ENCODE data around the gene LYSMD1.

Gene LYSMD1

DNA sequence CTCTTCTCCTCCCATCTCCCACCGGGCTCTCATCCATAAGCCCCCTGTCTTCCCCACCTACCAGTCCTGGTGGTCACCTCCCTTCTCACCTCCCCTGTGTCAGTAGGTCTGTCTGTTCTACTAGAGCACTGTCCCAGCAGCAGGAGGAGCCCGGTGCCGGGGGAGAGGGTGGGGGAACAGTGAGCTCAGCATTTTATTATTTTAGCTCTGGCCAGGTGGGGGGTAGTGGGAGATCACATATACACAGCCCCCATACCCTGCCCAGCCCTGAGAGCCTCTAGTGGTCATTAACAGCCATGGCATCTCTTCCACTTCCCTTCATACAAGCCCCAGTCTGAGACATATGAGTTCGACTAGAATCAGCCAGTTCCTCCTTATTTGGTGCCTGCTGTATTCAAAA is 10.2 kb upstream of the LYSMD1 start, which contains the start of gene TMOD4:
Gene TMOD4 (minus strand): TSS at position 119 of the 400 bp plus-strand sequence. CDS start 1,106 bp downstream, outside the sequence.
- no peak for DNase-seq (ENCODE audit: low read depth, low spot score)

DNA sequence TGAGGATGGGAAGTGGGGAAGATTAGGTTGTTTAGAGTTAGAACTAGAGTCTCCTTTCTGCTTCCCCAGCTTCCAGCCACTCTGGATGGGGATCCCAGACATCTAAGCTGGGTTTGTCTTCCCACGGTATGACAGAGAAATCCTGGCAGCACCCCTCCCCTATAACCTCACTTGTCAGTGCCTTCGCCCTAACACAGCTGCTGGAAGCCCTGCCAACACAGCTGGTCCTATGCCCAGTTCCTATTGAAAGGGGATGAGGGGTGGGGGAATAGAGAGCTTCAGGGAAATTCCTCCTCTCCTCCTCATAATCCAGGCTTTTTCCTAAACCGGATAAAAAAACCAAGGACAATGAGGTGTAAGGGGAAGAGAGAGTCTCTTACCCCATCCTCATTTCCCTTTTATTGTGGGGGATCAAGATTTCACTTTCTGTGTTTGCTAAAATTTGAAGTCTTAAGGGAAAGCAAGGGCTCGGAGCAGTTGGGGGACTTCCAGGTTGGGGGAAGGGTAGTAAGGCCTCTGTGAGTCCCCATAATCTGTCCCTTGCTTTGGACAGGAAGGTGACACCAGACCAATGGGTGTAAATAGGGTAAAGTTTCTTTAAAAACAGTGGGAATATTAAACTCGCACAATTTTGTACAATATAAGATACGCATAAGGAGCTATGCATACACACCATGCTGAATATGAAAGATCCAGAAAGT is 9.5 kb upstream of the LYSMD1 start:
- DNase-seq (ENCODE audit: low read depth, low spot score): no peak

DNA sequence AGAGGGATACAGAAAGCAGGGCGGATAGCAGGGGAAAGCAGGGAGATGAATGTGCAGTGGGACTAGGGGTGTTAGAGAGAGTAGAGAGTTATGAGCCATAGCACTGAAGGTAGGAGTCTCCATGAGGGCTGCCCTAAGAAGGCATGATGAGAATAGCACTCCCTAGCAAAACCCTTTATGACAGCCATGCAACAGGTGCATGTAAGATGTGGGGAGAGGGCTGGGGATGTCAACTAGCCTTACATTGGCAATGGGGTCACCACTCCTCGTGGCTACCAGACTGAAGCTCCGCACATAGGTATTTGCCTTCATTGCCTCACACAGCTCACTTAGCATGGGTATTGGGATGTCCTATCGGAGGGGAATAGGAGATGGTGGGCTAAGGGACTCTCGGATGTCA is 5.5 kb upstream of the LYSMD1 start:
- DNase-seq (ENCODE audit: low read depth, low spot score): no peak

DNA sequence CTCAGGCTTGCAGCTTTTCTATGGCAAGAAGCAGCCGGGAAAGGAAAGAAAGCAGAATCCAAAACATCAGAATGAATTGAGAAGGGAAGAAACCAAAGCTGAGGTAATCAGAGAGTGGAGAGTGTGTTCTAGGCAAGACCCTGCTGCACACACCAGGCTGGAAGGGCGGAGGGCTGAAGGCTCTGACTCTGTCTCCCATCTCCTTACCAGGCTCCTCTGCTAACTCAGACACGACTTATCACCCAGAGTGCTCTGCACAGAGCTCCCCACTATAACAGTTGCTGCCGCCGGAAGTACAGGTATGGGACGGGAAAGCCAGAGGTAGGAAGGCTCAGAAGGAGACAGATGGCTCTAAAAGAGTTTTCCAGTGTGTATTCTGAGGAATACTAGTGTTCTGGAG is 1.4 kb upstream of the LYSMD1 start:
- no peak for DNase-seq (ENCODE audit: low read depth, low spot score)

DNA sequence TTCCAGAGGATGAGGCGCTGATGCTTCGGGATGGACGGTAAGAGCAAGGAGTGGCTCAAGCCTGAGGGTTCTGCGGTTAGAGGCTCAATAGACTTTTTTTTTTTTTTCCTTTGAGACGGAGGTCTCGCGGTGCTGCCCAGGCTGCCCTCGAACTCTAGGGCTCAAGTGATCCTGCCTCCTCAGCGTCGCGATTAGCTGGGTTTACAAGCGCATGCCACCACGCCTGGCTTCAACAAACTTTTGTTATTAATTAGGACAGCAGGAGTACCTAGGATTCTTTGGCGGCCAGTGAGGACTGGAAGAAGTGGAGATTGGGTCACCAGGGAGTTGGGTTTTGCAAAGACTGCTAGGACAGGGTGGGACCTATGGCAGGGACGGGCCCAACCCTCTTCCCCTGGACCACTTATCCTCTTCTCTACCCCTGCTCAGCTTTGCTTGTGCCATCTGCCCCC is 829 bp upstream of the LYSMD1 start:
- no peak for DNase-seq (ENCODE audit: low read depth, low spot score)

DNA sequence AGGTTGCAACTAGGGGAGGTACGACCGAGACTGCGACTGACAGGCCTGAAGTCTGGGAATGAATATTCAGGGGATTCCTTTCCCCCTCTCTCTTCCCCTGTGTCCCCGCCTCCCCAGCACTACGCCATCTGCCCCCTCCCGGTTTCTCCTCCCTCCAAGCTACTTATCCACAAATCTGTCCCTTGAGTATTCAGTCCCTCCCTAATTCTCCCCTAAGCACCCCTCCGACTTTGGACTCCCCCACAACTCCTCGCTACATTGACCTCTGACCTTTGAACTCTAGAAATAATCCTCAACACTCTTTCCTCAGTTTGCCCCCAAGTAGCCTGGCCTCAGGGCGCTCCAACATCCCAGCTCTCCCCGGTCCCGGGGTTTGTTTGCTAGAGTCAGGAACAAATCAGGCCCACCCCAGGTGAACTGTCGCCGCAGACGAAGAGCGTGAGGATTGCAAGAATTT is 393 bp downstream of the LYSMD1 start:
- peak; percentile 18 for DNase-seq (ENCODE audit: low read depth, low spot score)

DNA sequence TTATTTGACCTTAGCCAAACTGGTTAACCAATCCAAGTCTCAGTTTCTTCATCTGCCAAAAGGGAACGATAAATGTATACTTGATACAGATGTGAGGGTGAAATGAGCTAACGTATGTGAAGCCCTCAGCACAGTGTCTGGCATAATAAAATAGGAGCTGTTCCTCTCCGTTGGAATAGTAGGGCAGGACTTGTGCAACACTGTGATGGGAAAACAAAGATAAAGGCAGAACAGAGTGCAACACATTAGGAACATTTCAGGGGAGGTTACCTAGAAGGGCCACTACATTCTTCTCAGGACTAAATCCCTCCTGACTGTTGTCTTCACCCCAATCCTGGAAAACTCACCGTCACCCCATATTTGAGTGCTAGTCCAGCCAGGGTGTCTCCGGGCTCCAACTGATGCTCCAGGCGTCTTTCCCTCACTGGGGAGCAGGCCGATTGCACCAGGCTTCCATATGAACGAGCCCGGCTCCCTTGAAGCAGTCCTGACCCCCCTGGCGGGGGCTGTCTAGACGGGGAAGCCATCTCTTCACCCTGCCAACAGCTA is 896 bp downstream of the LYSMD1 start:
- no peak for DNase-seq (ENCODE audit: low read depth, low spot score)

DNA sequence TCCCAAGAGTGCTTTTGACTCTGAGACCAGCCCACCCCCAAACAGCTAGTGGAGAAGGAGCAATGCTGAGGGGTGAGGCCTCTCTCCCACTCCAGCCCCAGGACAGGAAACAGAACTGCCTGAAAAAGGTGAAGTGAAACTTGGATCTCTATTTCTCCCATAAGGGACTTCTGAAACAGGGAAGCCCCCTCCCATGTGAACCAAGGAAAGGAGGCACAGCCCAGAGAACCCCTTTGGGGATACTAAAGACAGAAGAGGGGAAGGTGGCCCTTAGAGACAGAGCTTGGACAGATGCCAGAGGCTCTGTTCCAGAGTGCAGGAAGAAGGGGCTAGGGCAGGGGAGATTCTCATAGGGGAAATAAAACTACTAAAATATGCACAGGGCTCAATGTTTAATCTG is 6.3 kb downstream of the LYSMD1 start:
- DNase-seq (ENCODE audit: low read depth, low spot score): no peak

DNA sequence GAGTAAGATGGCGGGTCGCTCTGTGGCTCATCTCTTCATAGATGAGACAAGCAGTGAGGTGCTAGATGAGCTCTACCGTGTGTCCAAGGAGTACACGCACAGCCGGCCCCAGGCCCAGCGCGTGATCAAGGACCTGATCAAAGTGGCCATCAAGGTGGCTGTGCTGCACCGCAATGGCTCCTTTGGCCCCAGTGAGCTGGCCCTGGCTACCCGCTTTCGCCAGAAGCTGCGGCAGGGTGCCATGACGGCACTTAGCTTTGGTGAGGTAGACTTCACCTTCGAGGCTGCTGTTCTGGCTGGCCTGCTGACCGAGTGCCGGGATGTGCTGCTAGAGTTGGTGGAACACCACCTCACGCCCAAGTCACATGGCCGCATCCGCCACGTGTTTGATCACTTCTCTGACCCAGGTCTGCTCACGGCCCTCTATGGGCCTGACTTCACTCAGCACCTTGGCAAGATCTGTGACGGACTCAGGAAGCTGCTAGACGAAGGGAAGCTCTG is 6.9 kb downstream of the LYSMD1 start:
- DNase-seq (ENCODE audit: low read depth, low spot score): no peak

DNA sequence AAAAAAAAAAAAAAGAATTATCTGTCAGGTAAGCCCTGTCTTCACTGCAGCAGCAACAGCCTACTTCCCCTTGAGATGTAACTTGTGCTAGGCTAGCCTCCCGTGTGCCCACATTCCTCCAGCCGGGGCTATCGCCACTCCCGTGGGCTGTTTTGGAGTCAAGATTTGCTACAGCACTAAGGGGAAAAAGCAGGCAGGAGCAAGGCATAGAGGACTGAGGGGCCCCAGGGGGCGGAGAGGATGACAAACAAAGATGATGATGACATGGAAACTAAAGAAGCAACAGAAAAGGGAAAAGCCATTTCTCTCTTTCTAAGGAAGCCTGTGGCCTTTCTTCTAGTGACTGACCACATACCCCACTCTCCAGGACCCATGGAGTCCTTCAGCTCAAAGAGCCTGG is 7.4 kb downstream of the LYSMD1 start:
- no peak for DNase-seq (ENCODE audit: low read depth, low spot score)

DNA sequence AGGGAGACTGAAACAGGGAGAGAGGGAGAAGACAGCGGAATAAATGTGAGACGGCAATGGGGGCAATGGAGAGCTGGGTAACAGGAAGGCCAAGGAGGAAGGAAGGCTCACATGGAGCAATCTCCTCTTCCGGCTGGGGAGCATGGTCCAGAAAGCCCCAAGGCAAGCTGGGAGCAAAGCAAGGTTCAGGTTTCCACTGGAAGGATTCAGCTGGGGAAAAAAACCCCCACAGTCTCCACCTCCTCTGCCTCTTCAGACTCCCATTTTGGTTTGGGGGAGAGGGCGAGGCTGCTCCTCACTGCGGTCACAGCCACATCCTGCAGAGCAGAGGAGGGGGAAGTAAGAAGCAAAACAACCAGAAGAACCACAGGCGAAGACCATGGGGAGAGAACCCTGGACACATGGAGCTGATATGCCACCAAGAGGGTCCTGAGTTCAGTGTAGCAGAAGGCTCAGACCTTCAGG is 8.6 kb downstream of the LYSMD1 start:
- DNase-seq (ENCODE audit: low read depth, low spot score): no peak

DNA sequence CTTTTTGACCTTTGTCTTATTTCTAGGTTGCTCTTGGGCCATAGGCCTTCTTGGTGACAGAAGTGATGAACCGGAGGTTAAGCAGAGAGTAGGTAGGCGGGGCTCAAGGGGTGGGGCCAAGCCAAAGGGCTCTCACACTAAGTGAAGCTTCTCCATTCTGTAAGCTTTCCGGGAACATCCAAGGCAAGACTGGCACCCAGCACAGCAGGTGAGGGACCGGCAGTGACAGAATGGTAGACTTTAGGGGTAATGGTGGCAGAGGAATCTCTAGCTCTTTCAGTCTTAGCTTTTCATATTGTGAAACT is 9.2 kb downstream of the LYSMD1 start, which contains the start of gene TNFAIP8L2:
Gene TNFAIP8L2 (plus strand): TSS at position 135 of the 305 bp plus-strand sequence. CDS start 2,049 bp downstream, outside the sequence.
- DNase-seq (ENCODE audit: low read depth, low spot score): no peak

DNA sequence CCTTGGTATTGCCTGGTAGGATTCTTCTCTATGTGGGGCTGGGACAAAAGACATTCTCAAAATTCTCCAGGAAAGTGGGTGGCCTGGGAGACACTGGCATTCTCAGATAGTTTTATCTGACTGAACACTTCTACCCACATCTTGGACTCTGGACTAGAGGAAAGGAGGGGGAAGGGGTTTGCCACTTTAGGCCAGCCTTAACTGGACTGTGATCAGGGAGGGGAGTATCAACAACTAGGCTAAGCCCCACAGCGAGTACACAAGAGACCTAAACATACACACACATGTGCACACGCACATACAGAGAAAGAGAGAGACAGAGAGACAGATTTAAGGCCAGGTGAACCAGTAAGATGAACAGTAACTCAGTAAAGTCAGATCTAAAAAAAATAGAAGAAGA is 18.0 kb downstream of the LYSMD1 start:
- DNase-seq (ENCODE audit: low read depth, low spot score): no peak

DNA sequence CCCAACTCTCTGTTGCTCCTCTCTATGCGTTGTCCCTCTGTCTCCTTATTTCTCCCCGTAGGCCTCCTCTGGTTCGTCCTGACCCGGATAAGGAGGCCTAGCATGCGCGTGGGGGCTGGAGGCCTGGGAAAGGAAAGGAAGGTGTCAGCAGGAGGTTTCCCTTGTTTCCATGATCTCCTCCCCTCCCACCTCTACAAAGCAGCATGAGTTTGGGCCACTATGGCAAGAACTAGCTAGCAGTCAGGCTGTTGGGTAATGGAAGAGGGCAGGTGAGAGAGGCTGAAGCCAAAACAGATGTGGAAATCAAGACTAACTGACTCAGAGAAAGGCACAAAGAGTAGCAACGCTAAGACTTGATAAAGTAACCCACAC is 18.6 kb downstream of the LYSMD1 start:
- DNase-seq (ENCODE audit: low read depth, low spot score): no peak

DNA sequence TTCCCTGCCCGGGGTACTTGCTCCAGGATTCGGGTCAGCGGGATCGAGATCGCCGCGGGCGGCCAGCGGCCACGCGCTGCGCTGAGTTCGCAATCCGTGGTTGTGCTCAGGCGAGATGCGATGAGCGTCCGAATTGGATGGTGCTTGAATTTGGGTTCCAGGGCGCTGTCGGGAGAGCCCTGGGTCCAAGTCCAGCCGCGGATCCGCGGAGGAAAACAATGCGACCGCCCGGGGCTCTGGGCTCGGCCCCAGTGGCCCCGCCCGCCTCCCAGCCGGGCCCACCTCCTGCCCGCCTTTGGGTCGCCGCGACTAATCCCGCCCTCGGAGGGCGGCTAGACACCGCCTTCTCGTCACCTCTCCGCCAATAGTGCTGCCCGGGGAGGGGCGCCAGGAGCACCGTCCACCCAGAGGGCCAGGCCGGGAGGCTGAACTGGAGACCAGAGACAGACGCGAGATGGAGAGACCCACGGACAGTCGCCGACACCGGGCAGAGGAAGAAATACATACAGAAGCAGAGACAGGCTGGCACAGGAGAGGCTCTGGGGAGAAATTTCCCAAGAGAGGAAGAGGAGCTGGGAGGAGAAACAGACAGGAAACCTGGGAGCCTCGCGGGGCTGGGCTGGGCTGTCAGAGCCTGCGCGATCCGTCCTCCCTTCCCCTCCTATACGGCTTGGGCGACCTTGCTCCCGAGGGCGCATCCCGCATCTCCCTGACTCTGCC is 19.1 kb downstream of the LYSMD1 start, which contains the start of gene SEMA6C:
Gene SEMA6C (minus strand): TSS at position 220 of the 720 bp plus-strand sequence. CDS start 4,010 bp downstream, outside the sequence.
- DNase-seq (ENCODE audit: low read depth, low spot score): peak; percentile 75

DNA sequence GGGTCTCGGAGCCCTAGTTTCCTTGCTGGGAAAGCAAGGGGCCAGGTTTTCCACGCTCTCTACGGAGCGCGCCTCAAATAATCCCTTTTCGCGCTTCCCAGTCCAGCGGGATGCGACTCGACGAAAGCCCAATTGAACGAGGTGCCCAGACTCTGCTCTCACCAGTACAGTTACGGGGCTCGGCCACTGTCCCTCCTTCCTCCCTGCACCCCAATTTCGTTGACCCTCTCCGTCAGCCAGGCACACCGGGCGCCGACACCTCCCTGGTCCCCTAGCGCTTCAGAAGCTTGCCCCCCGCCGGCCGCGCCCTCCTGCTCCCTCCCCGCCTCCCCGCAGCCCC is 19.7 kb downstream of the LYSMD1 start:
- no peak for DNase-seq (ENCODE audit: low read depth, low spot score)

DNA sequence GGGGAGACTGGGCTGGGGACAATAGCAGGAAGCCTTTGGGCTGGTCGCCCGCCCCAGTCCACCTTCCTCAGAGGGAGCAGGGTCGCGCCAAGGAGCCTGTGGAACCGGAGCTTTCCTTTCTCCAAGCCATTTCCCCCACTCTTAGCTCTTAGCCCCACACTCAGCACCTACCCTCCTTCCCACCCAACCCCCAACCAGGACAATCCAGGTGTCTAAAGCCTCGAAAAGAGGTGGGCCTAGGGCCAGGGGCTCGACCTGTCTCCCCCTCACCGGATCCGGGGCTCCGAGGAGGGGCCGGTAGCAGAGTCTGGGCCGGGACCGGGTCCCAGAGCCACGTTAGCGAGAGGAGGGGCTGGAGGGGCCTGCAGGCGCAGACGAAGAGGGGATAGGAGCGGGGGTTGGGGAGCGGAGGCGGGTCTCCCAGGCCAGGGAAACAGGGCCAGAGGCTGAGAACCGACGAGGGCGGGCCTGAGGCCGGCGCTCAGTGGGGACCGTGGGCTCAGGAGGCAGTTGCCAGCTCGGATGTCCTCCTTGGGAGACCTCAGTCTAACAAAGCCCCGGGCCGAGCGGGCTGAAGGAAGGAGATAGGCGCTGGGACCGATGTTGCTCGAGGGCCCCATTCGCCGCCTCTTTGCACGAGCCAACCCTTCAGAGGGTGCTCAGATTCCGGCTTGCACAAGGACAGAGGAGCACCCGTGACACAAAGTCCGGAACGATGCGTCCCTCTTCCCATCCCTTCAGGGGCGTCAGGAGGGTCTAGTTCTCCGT is 20.2 kb downstream of the LYSMD1 start:
- no peak for DNase-seq (ENCODE audit: low read depth, low spot score)

DNA sequence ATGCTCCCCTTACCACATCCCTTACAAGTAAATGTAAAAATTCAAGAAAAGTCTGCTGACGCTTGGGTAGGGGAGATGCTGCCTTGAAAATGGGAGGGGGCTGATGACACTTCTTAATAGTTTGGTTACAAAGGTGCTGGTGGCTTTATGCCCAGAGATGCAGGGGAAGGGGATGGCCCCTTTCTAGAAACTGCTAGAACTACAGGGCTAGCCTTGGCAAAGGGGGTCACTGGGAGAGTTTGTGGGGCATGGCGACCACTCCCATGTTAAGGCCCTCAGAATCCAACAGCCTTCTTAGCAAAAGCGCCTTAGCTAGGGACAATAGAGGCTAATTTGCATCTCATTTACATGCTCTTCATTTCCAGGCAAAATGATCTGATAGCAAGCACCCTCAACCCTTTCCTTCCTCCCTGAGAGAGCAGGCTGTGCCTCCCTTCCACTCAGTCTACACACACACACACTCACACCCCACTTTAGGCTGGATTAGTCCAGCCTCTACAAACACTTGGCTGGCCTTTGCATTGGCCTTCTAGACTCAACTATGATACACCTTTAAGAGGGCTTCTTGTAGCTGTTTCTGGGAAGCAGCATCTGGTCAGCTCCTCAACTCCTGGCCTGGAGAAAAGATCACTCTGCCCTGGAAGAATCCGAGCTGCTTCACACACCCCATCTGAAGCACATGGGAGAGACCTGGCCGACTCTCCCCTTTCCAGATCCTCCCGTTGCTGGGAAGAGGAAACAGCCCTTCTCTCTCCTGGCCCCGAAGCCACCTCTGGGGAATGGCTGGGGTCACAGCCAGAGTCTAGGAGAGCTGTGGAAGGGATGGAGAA is 21.0 kb downstream of the LYSMD1 start:
- no peak for DNase-seq (ENCODE audit: low read depth, low spot score)

DNA sequence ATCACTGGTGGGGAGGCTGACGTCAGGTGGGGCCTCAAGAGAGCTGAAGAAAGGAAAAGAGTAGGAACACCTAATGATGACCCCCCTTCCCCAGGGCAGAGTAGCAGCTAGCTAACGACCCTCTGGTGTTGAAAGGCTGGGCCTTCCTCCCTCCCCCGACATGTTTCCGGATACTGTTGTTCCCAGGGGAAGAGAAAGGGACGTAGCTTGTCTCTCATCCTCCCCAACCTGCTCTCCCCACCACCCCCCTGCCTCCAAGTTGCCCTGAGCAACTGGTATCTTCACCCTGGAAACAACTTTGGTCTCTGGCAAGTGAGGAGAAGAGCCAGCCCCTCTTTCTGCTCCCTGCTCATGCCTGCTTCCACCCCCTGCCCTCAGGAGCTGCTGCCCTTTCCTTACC is 21.7 kb downstream of the LYSMD1 start:
- no peak for DNase-seq (ENCODE audit: low read depth, low spot score)

DNA sequence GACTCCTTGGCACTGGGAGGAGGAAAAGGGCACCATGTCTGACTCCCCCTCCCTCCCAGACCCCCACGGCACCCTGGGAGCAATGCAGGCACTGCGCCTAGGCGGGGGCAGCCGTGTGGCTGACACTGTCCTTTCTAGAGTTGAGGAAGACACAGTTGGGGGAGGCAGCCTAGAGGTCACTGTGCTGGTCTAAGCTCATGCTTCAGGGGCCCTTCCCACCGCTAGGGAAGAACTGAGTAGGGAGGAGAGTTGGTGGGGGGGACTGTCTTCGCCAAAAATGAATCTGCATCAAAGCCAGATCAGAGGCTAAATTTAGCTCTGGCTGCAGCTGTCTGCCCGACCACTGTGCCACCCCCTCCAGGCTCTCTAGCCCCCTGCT is 22.7 kb downstream of the LYSMD1 start:
- DNase-seq (ENCODE audit: low read depth, low spot score): no peak

All from brain pericyte (primary cell).